A549 (cell line): ENCODE measurements around the gene OR56A3. TPM values are rescaled to one million over a fixed set of nuclear protein-coding genes. Genes with fewer than 3 reads are reported as not detected.

ENCODE experiments used
- ATAC-seq, 2 experiments: fragments of 200-7000 bp in 1 of 2; fragments of >200 bp in 1 of 2; cut with Nextera tagmentation in 1 of 2; cut with Tn5 transposase in 1 of 2; 3 replicates each; pipeline versions ENCODE4 v1.8.0 to v1.9.1; 2018 to 2020; ENCODE audit warnings: mild to moderate bottlenecking in 1 of 2, moderate library complexity in 1 of 2
- CTCF ChIA-PET: fragments of 300-600 bp; sonication (Branson Sonifier 250); formaldehyde crosslinking; extraction: SDS; loops from one replicate; lab custom pipeline; 2021; ENCODE audit warnings: antibody characterized with exemption, inconsistent platforms; lab: Yijun Ruan, JAX
- POLR2A ChIA-PET: fragments of 350-600 bp; formaldehyde crosslinking; extraction: SDS; loops from one replicate; lab custom pipeline; 2021; ENCODE audit warnings: antibody characterized with exemption, inconsistent platforms; lab: Yijun Ruan, JAX
- DNase-seq, 2 experiments: peaks; one replicate each; pipeline versions ENCODE4 v3.0.0 to v3.0.0-alpha.2; 2011 to 2016; ENCODE audit warnings: low read depth in 1 of 2, low spot score in 1 of 2
- FAIRE-seq: peaks from 2 replicates; lab custom pipeline; 2011; peaks lifted over from hg19 to GRCh38; lab: Jason Lieb, UNC
- H3K27ac ChIP-seq, 2 experiments: fragments of >200 bp; sonication (Bioruptor Twin); formaldehyde crosslinking; 3 replicates each; pipeline ENCODE4 v1.5.1; 2016 to 2017
- H3K4me1 ChIP-seq: fragments of >200 bp; sonication (Bioruptor Twin); formaldehyde crosslinking; 3 replicates; pipeline ENCODE4 v1.6.1; 2016
- H3K4me2 ChIP-seq: fragments of >200 bp; sonication (Bioruptor Twin); formaldehyde crosslinking; 3 replicates; pipeline ENCODE4 v1.6.1; 2016
- H3K4me3 ChIP-seq: fragments of >200 bp; sonication (Bioruptor Twin); formaldehyde crosslinking; 3 replicates; pipeline ENCODE4 v1.5.1; 2016
- H3K9me3 ChIP-seq: fragments of >200 bp; sonication (Bioruptor Twin); formaldehyde crosslinking; 3 replicates; pipeline ENCODE4 v1.6.1; 2016
- BCL3 ChIP-seq: fragments of >200 bp; sonication (Bioruptor Twin); formaldehyde crosslinking; IDR thresholded peaks from 3 replicates; pipeline ENCODE4 v1.6.1; 2016
- BHLHE40 ChIP-seq: IDR thresholded peaks from 2 replicates; pipeline ENCODE4 v1.6.1; 2012; ENCODE audit warnings: low read depth, low read length, inconsistent platforms
- CBX2 ChIP-seq: fragments of 200-600 bp; sonication (generic); IDR thresholded peaks from 2 replicates; pipeline ENCODE4 v1.6.1; 2016; ENCODE audit warnings: low read depth, mild to moderate bottlenecking, borderline replicate concordance
- E2F6 ChIP-seq: IDR thresholded peaks from 2 replicates; pipeline ENCODE4 v1.6.1; 2012; ENCODE audit warnings: low read depth, borderline replicate concordance
- ELK1 ChIP-seq: fragments of 150-350 bp; IDR thresholded peaks from 2 replicates; pipeline ENCODE4 v1.6.1; 2014; ENCODE audit warnings: low read depth, mild to moderate bottlenecking, low read length
- EP300 ChIP-seq, 2 experiments: fragments of >200 bp; sonication (Bioruptor Twin); formaldehyde crosslinking; IDR thresholded peaks; 2 replicates in 1 of 2; 3 replicates in 1 of 2; pipeline ENCODE4 v1.6.1; 2016 to 2017
- ESRRA ChIP-seq: fragments of 150-350 bp; IDR thresholded peaks from 2 replicates; pipeline ENCODE4 v1.6.1; 2014; ENCODE audit warnings: mild to moderate bottlenecking, low read length, borderline replicate concordance
- FOSL2 ChIP-seq, 2 experiments: fragments of 450-650 bp in 1 of 2; fragments of >200 bp in 1 of 2; sonication (Bioruptor Twin) in 1 of 2; formaldehyde crosslinking; IDR thresholded peaks; 2 replicates each; pipeline versions ENCODE4 v1.5.0 to v1.6.1; 2016 to 2020; ENCODE audit warnings: mild to moderate bottlenecking in 1 of 2, moderate library complexity in 1 of 2
- GATA3 ChIP-seq: IDR thresholded peaks from 2 replicates; pipeline ENCODE4 v1.6.1; 2012; ENCODE audit warnings: borderline replicate concordance
- HES2 ChIP-seq: fragments of >200 bp; sonication (Bioruptor Twin); formaldehyde crosslinking; IDR thresholded peaks from 2 replicates; pipeline ENCODE4 v1.6.1; 2016
- HEYL ChIP-seq: fragments of 250-450 bp; sonication (Bioruptor Pico); IDR thresholded peaks from 2 replicates; pipeline ENCODE4 v1.8.0; 2021; ENCODE audit warnings: mild to moderate bottlenecking, moderate library complexity
- HOXA7 ChIP-seq: fragments of 250-450 bp; sonication (Bioruptor Pico); IDR thresholded peaks from 2 replicates; pipeline ENCODE4 v1.5.0; 2020; ENCODE audit warnings: mild to moderate bottlenecking, moderate library complexity
- HOXB5 ChIP-seq: fragments of 250-450 bp; sonication (Bioruptor Pico); IDR thresholded peaks from 2 replicates; pipeline ENCODE4 v1.5.0; 2020; ENCODE audit warnings: mild to moderate bottlenecking, moderate library complexity
- JUNB ChIP-seq: fragments of >200 bp; sonication (Bioruptor Twin); formaldehyde crosslinking; IDR thresholded peaks from 2 replicates; pipeline ENCODE4 v1.6.1; 2016
- KDM5A ChIP-seq: fragments of 200-600 bp; sonication (generic); IDR thresholded peaks from 2 replicates; pipeline ENCODE4 v1.6.1; 2016; ENCODE audit warnings: antibody characterized with exemption, mild to moderate bottlenecking
- MAFK ChIP-seq: fragments of 450-650 bp; IDR thresholded peaks from 2 replicates; pipeline ENCODE4 v1.6.1; 2014; ENCODE audit not compliant: partially characterized antibody
- MAZ ChIP-seq: fragments of 150-350 bp; IDR thresholded peaks from 2 replicates; pipeline ENCODE4 v1.6.1; 2014; ENCODE audit warnings: antibody characterized with exemption, low read depth, low read length, borderline replicate concordance
- NFE2L2 ChIP-seq: fragments of 150-350 bp; conservative IDR thresholded peaks from 2 replicates; pipeline ENCODE4 v1.6.1; 2014; ENCODE audit warnings: low read length
- NPAS2 ChIP-seq: fragments of 250-450 bp; sonication (Bioruptor Pico); IDR thresholded peaks from 2 replicates; pipeline ENCODE4 v1.8.0; 2022; ENCODE audit warnings: mild to moderate bottlenecking, moderate library complexity, borderline replicate concordance
- NR3C1 ChIP-seq: fragments of >200 bp; sonication (Bioruptor Twin); formaldehyde crosslinking; IDR thresholded peaks from 3 replicates; pipeline ENCODE4 v1.6.1; 2017
- PHF8 ChIP-seq: fragments of 200-600 bp; sonication (generic); IDR thresholded peaks from 2 replicates; pipeline ENCODE4 v1.6.1; 2016; ENCODE audit warnings: low read depth, mild to moderate bottlenecking, antibody characterized with exemption, moderate library complexity, borderline replicate concordance
- RAD21 ChIP-seq, 2 experiments: fragments of >200 bp in 1 of 2; sonication (Bioruptor Twin) in 1 of 2; formaldehyde crosslinking in 1 of 2; IDR thresholded peaks in 1 of 2; conservative IDR thresholded peaks in 1 of 2; 2 replicates in 1 of 2; 3 replicates in 1 of 2; pipeline ENCODE4 v1.6.1; 2012 to 2018; ENCODE audit warnings: inconsistent platforms in 1 of 2
- REST ChIP-seq: fragments of 200-600 bp; sonication (generic); IDR thresholded peaks from 2 replicates; pipeline ENCODE4 v1.6.1; 2016; ENCODE audit warnings: antibody characterized with exemption, mild to moderate bottlenecking, moderate library complexity
- RFX5 ChIP-seq: fragments of 450-650 bp; IDR thresholded peaks from 2 replicates; pipeline ENCODE4 v1.7.1; 2014; ENCODE audit warnings: antibody characterized with exemption, mild to moderate bottlenecking, moderate library complexity
- SREBF2 ChIP-seq: fragments of 450-650 bp; IDR thresholded peaks from 2 replicates; pipeline ENCODE4 v1.6.1; 2014; ENCODE audit warnings: mild to moderate bottlenecking, moderate library complexity
- ZNF302 ChIP-seq: fragments of 250-450 bp; sonication (Bioruptor Pico); IDR thresholded peaks from 2 replicates; pipeline ENCODE4 v1.9.0; 2021; ENCODE audit warnings: inconsistent platforms, mild to moderate bottlenecking, moderate library complexity
- ZSCAN20 ChIP-seq: fragments of 250-450 bp; sonication (Bioruptor Pico); IDR thresholded peaks from 2 replicates; pipeline ENCODE4 v1.8.0; 2022; ENCODE audit warnings: mild to moderate bottlenecking, moderate library complexity
- WGBS: methylation state at CpG from one replicate; pipeline ENCODE4 v1.1.6; 2017; ENCODE audit errors: missing lambda C conversion rate; 5-methylcytosine and 5-hydroxymethylcytosine counted together
- polyA plus RNA-seq, 4 experiments: library from polyadenylated mRNA; depleted of rRNA in 3 of 4; stranded (reverse); fragments of >200 nt; fragmentation: RNase III in 1 of 4; extraction: RNeasy Plus Mini Kit Qiagen cat#74134 plus additional on column Dnase treatment in 1 of 4; gene quantifications; 2 replicates in 3 of 4; 3 replicates in 1 of 4; pipeline ENCODE4 v1.2.3, GENCODE V29; 2011 to 2017

The OR56A3 gene
- polyA plus RNA-seq, 2 of the 4 experiments (the other 2 are of a cell fraction): not detected

- DNase-seq (no peak), FAIRE-seq (no peak), ATAC-seq (peak; percentile 30 to 36; a peak in 1 of 6 replicates)
- no peak overlapping the region for H3K27ac ChIP-seq
- 8% methylated on average over 1 of the region's 1 CpG for WGBS
- H3K4me1 ChIP-seq: no peaks in the 10 kb centered on the region
- H3K9me3 ChIP-seq: no peaks in the 10 kb centered on the region
- POLR2A ChIA-PET: no interaction called here
- H3K4me3 ChIP-seq: no peak overlapping the region
- TF ChIP-seq FOSL2 (IDR thresholded peaks at IDR 0.05) (no peak), FOSL2 (CRISPR knock-in tag; IDR thresholded peaks at IDR 0.05) (no peak), RAD21 (conservative IDR thresholded peaks at IDR 0.05 in 1 of 2, IDR thresholded peaks at IDR 0.05 in 1 of 2) (no peak), NPAS2 (CRISPR knock-in tag) (no peak), ZNF302 (CRISPR knock-in tag) (no peak), ELK1 (no peak), GATA3 (no peak), HES2 (no peak), MAZ (no peak), MAFK (no peak), RFX5 (no peak), EP300 (IDR thresholded peaks at IDR 0.05) (no peak), HEYL (CRISPR knock-in tag) (no peak), E2F6 (no peak)
- H3K4me2 ChIP-seq: no peak overlapping the region
- CTCF ChIA-PET: no interaction called here
Measured at GRCh38 chr11:5983443-5983842, 41.4 kb downstream of the OR56A3 start.

GRCh38 chr11:5986885-5987284 lies 44.8 kb downstream of the OR56A3 start, which contains the start of gene OR52L1:
Gene OR52L1, minus strand, starts transcription at chr11:5986985. Its CDS starts 55 bp downstream, at chr11:5986930.
- H3K4me3 ChIP-seq: no peak within 1 kb of the TSS
- H3K4me2 ChIP-seq: no peak within 1 kb of the TSS
- H3K27ac ChIP-seq: no peak within 1 kb of the TSS
- H3K4me1 ChIP-seq: no peaks in the 10 kb centered on the region
- no peak for ATAC-seq
- WGBS: 0% methylated on average over 1 of the region's 1 CpG
- POLR2A ChIA-PET: no interaction called here
- FAIRE-seq: no peak
- no peak for DNase-seq
- no peaks in the 10 kb centered on the region for H3K9me3 ChIP-seq
- CTCF ChIA-PET: interaction anchor here (1.1 to 1.7 kb wide), 2 partner anchors 8 to 17 kb away, joined by 3 to 4 read pairs; no protein-coding TSS in a partner anchor
- TF ChIP-seq E2F6: no peak
- TF ChIP-seq KDM5A: no peak
- TF ChIP-seq NR3C1: no peak
- TF ChIP-seq CBX2: no peak
- no peak for TF ChIP-seq HOXB5 (CRISPR knock-in tag)
- TF ChIP-seq RFX5: no peak
- TF ChIP-seq PHF8: no peak
- no peak for TF ChIP-seq SREBF2
- no peak for TF ChIP-seq JUNB

GRCh38 chr11:5989203-5989602 lies 47.2 kb downstream of the OR56A3 start:
- ATAC-seq (no peak), DNase-seq (no peak), FAIRE-seq (no peak)
- no peaks in the 10 kb centered on the region for H3K4me1 ChIP-seq
- no peak overlapping the region for H3K27ac ChIP-seq
- WGBS: 12% methylated on average over 4 of the region's 4 CpGs
- CTCF ChIA-PET: interaction anchor here (4.8 kb wide), 1 partner anchor 373 kb away, joined by 19 read pairs; no protein-coding TSS in a partner anchor
- POLR2A ChIA-PET: no interaction called here
- H3K9me3 ChIP-seq: no peaks in the 10 kb centered on the region
- H3K4me3 ChIP-seq: no peak overlapping the region
- H3K4me2 ChIP-seq: no peak overlapping the region
- TF ChIP-seq BHLHE40: no peak
- no peak for TF ChIP-seq HOXA7 (CRISPR knock-in tag)
- TF ChIP-seq REST: no peak
- TF ChIP-seq RFX5: no peak
- no peak for TF ChIP-seq HEYL (CRISPR knock-in tag)
- TF ChIP-seq NFE2L2: no peak
- TF ChIP-seq ZSCAN20 (CRISPR knock-in tag): no peak
- TF ChIP-seq KDM5A: no peak
- TF ChIP-seq BCL3: no peak
- TF ChIP-seq ESRRA: no peak
